ENCODE measurements around the gene SLC30A5. TPM values are rescaled to one million over a fixed set of nuclear protein-coding genes. Genes with fewer than 3 reads are reported as not detected.

Gene SLC30A5
- total RNA-seq, 3 donors from 2014 or later = 43.5 to 49.5 (median 46.7) TPM

DNA sequence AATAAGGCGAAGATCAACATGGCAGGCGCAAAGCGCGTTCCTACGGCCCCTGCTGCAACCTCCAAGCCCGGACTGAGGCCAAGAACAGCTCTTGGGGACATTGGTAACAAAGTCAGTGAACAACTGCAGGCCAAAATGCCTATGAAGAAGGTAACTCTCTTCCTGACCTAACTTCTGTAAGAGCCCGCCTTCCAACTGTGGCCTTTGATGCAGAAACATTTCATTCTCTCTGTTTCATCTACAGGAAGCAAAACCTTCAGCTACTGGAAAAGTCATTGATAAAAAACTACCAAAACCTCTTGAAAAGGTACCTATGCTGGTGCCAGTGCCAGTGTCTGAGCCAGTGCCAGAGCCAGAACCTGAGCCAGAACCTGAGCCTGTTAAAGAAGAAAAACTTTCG is 74.1 kb downstream of the SLC30A5 start:
- intact Hi-C loops (cut with DNase I, micrococcal nuclease) = no loop called here
- Histone ChIP-seq H3K4me1 (ENCODE audit: low read depth) (peaks cover 16% of the 10 kb centered on the region), H3K36me3 (ENCODE audit: low read depth) (no peaks in the 10 kb centered on the region), H3K4me3 (no peak overlapping the region), H3K9me3 (no peaks in the 10 kb centered on the region)
- ATAC-seq = no peak
- DNase-seq = no peak
- TF ChIP-seq, protein P1, sequence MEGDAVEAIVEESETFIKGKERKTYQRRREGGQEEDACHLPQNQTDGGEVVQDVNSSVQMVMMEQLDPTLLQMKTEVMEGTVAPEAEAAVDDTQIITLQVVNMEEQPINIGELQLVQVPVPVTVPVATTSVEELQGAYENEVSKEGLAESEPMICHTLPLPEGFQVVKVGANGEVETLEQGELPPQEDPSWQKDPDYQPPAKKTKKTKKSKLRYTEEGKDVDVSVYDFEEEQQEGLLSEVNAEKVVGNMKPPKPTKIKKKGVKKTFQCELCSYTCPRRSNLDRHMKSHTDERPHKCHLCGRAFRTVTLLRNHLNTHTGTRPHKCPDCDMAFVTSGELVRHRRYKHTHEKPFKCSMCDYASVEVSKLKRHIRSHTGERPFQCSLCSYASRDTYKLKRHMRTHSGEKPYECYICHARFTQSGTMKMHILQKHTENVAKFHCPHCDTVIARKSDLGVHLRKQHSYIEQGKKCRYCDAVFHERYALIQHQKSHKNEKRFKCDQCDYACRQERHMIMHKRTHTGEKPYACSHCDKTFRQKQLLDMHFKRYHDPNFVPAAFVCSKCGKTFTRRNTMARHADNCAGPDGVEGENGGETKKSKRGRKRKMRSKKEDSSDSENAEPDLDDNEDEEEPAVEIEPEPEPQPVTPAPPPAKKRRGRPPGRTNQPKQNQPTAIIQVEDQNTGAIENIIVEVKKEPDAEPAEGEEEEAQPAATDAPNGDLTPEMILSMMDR (IDR thresholded peaks at IDR 0.05) = no peak

DNA sequence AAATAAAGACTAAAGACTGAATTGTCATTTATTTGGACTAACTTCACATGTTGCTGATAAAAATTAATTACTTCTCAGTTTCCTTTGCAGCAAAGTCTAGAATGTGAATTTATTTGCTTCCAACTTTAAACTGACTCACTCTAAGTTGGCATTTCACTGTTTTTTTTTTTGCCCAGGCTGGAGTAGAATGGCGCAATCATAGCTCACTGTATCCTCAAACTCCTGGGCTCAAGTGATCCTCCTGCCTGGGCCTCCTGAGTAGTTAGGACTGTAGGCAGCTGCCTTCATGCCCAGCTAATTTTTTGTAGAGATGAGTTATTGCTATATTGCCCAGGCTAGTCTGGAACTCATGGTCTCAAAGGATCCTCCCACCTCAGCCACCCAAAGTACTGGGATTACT is 76.7 kb downstream of the SLC30A5 start:
- intact Hi-C loops (cut with DNase I, micrococcal nuclease) = no loop called here
- TF ChIP-seq, protein P1 (IDR thresholded peaks at IDR 0.05) = no peak
- no peak overlapping the region for H3K4me3 ChIP-seq
- no peaks in the 10 kb centered on the region for H3K36me3 ChIP-seq (ENCODE audit: low read depth)
- no peaks in the 10 kb centered on the region for H3K9me3 ChIP-seq
- ATAC-seq (no peak), DNase-seq (no peak)
- peaks cover 16% of the 10 kb centered on the region for H3K4me1 ChIP-seq (ENCODE audit: low read depth)

DNA sequence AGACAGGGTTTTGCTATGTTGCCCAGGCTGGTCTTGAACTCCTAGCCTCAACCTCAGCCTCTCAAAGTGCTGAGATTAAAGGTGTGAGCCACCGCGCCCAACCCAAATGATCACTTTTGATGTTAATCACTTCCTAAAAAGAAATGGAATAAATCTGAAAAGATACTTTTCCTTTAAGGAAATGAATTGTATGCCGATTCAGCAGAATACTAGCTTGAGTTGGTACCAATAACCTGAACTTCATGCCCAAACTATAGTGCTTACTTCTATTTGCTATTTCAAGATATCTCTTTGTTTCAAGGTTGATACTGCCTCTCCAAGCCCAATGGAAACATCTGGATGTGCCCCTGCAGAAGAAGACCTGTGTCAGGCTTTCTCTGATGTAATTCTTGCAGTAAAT is 77.2 kb downstream of the SLC30A5 start:
- intact Hi-C loops (cut with DNase I, micrococcal nuclease) = no loop called here
- Histone ChIP-seq H3K4me3 (no peak overlapping the region), H3K9me3 (no peaks in the 10 kb centered on the region), H3K36me3 (ENCODE audit: low read depth) (no peaks in the 10 kb centered on the region), H3K4me1 (ENCODE audit: low read depth) (peaks cover 16% of the 10 kb centered on the region)
- TF ChIP-seq, protein P1 (IDR thresholded peaks at IDR 0.05) = no peak
- ATAC-seq = no peak
- DNase-seq = no peak

Other genes starting within 250 kb of the SLC30A5 start
- 10 to 100 TPM in 2 of 3 donors, 1 to 10 TPM in 1; 9.5 to 54.7 (median 10.7) TPM for gene CCNB1, start 73.1 kb downstream of the SLC30A5 start, total RNA-seq
- gene CENPH, start 95.6 kb downstream of the SLC30A5 start, total RNA-seq = 1 to 10 TPM; 1.5 to 9.6 (median 1.6) TPM
- 10 to 100 TPM; 18.3 to 22.7 (median 22.0) TPM for gene CDK7, start 140.9 kb downstream of the SLC30A5 start, total RNA-seq
- gene CCDC125, start 238.8 kb downstream of the SLC30A5 start, total RNA-seq = 10 to 100 TPM; 15.9 to 25.4 (median 24.2) TPM